ENCODE measurements around the gene ANAPC16. TPM values are rescaled to one million over a fixed set of nuclear protein-coding genes. Genes with fewer than 3 reads are reported as not detected.

ANAPC16 gene
- polyA plus RNA-seq, 1 experiment = 67.0 TPM

DNA sequence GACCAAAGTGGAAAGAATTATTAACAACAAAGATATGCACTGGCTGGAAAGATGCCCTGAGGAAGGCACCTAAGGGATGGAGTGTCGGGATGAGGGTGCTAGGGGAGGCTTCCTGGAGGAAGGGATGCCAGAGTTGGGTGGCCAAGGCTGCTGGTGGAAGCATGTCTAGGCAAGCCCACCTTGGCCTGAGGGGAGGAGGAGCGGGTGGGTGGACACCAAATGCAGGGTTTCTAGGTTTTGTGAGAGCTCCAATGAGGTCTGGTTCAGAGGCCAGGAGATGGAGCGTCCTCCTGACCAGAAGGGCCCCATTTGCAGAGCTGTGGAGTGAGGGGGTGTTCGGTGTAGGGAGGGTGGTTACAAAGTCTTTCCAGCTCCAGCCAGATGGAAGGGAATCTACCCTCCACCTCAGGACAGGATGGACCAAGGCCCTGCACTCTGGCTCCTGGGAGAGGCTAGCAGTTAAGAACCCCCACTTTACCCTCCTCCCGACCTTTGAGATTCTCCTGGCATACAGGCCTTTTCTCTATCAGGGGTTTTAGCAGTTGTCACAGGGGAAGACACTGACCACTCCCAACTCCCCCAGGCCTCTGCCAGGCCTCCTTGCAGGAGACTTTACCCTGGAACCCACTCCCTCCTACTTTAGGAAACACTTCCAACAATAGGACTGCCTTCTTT is 54.9 kb downstream of the ANAPC16 start:
- DNase-seq (ENCODE audit: low read depth, low spot score) = no peak
- Histone ChIP-seq H3K27me3 (ENCODE audit: control insufficient read depth, insufficient read depth, low read length) (no peaks in the 10 kb centered on the region), H3K27ac (ENCODE audit: low read depth, low read length) (no peak overlapping the region), H3K4me3 (ENCODE audit: low read depth, low read length) (no peak overlapping the region), H3K9me3 (ENCODE audit: control insufficient read depth, insufficient read depth, low read length) (peaks cover 11% of the 10 kb centered on the region; the same call in 1 of the 2 replicates)
- CTCF ChIA-PET = interaction anchor here (0.7 to 1.0 kb wide), 2 partner anchors 10 to 145 kb away, joined by 3 read pairs; no protein-coding TSS in a partner anchor
- TF ChIP-seq, protein P1, sequence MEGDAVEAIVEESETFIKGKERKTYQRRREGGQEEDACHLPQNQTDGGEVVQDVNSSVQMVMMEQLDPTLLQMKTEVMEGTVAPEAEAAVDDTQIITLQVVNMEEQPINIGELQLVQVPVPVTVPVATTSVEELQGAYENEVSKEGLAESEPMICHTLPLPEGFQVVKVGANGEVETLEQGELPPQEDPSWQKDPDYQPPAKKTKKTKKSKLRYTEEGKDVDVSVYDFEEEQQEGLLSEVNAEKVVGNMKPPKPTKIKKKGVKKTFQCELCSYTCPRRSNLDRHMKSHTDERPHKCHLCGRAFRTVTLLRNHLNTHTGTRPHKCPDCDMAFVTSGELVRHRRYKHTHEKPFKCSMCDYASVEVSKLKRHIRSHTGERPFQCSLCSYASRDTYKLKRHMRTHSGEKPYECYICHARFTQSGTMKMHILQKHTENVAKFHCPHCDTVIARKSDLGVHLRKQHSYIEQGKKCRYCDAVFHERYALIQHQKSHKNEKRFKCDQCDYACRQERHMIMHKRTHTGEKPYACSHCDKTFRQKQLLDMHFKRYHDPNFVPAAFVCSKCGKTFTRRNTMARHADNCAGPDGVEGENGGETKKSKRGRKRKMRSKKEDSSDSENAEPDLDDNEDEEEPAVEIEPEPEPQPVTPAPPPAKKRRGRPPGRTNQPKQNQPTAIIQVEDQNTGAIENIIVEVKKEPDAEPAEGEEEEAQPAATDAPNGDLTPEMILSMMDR (IDR thresholded peaks at IDR 0.05; ENCODE audit: low read depth, low read length) = no peak
- POLR2A ChIA-PET = no interaction called here

DNA sequence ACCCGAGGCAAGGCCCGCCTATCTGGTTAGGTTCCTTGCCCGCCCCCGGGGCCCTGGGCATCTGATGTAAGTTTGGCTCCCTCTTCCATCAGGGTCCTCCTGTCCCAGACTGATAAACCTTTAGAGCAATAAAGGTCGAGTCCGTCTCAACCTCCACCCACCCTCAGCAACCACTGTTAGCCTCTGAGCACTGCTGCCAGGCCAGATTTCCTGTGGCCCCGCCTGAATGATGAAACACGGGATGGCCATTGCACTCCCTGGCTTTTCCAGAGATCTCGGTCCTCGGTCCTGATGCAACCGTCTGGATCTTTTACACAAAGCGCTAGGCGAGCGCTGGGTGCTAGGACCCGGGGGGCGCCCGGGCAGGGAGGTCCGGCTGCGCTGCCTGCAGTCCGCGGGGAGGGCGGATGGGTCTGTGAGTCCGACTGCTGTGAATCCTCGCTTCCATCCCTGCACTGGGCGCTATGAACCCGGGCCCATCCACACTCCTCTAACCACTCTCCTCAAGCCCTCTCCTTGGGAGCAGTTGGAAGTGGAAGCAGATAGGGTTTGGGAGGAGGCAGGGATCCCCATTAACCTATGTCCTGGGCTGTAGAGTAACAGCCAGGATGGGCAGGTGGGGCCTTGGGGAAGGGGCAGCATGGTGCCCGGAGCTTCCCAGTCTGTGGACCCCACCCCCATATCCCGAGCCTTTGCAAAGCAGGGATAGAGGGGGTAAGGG is 57.0 kb downstream of the ANAPC16 start:
- peak; percentile 94 for DNase-seq (ENCODE audit: low read depth, low spot score)
- CTCF ChIA-PET = no interaction called here
- TF ChIP-seq, protein P1 (IDR thresholded peaks at IDR 0.05; ENCODE audit: low read depth, low read length) = no peak
- H3K4me3 ChIP-seq (ENCODE audit: low read depth, low read length) = peak overlapping the region; percentile 83
- peak overlapping the region; percentile 99 for H3K27ac ChIP-seq (ENCODE audit: low read depth, low read length)
- H3K27me3 ChIP-seq (ENCODE audit: control insufficient read depth, insufficient read depth, low read length) = no peaks in the 10 kb centered on the region
- H3K9me3 ChIP-seq (ENCODE audit: control insufficient read depth, insufficient read depth, low read length) = peaks cover 11% of the 10 kb centered on the region; the same call in 1 of the 2 replicates
- POLR2A ChIA-PET = interaction anchor here (0.5 to 4.7 kb wide), 33 partner anchors 9 to 514 kb away, joined by 3 to 75 read pairs (median 5); partner anchors contain the start of genes ANAPC16, ASCC1, DNAJB12 and PSAP

DNA sequence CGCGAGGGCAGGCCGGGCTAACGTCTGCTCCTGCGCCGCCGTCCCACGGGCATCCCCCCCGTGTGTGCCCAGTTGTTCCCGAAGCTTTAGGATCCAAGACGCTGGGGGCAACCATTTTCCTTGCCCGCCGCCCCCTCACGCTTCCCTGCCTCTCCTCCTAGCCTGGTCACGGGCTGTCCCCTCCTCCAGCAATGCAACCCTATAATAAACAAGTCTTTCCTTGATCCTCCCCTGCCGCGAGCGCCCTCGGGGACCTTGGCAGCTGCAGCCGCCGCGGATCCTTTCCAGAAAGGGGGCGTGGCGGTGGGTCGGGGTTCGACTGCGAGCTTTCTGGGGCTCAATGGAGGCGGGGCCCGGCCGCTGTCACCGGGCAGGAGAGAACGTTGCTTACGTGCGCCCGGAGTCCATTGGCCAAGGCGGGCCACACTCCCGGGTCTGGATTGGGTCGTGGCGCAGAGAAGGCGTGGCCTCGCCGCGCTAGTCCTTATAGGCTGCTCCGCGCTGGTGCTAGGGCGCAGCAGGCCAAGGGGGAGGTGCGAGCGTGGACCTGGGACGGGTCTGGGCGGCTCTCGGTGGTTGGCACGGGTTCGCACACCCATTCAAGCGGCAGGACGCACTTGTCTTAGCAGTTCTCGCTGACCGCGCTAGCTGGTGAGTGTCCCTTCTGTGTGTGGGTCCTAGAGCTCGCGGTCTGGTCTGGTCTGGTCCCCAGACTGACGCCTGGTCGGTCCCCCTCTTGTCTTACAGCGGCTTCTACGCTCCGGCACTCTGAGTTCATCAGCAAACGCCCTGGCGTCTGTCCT is 57.8 kb downstream of the ANAPC16 start, which contains the start of gene DDIT4:
DDIT4 (plus strand) TSS at position 515 of the 803 bp plus-strand sequence. CDS start 293 bp downstream, outside the sequence.
- Histone ChIP-seq H3K9me3 (ENCODE audit: control insufficient read depth, insufficient read depth, low read length) (peaks cover 11% of the 10 kb centered on the region; the same call in 1 of the 2 replicates), H3K27me3 (ENCODE audit: control insufficient read depth, insufficient read depth, low read length) (no peaks in the 10 kb centered on the region), H3K27ac (ENCODE audit: low read depth, low read length) (peak within 1 kb of the TSS; percentile 99), H3K4me3 (ENCODE audit: low read depth, low read length) (peak within 1 kb of the TSS; percentile 98)
- POLR2A ChIA-PET = interaction anchor here (0.5 to 4.7 kb wide), 36 partner anchors 9 to 1317 kb away, joined by 3 to 75 read pairs (median 5); partner anchors contain the start of genes ANAPC16, ASCC1, DNAJB12 and PSAP
- CTCF ChIA-PET = interaction anchor here (0.6 to 0.7 kb wide), 2 partner anchors 36 to 635 kb away, joined by 4 to 5 read pairs; no protein-coding TSS in a partner anchor
- peak; percentile 99 for DNase-seq (ENCODE audit: low read depth, low spot score)
- TF ChIP-seq, protein P1 (IDR thresholded peaks at IDR 0.05; ENCODE audit: low read depth, low read length) = no peak

DNA sequence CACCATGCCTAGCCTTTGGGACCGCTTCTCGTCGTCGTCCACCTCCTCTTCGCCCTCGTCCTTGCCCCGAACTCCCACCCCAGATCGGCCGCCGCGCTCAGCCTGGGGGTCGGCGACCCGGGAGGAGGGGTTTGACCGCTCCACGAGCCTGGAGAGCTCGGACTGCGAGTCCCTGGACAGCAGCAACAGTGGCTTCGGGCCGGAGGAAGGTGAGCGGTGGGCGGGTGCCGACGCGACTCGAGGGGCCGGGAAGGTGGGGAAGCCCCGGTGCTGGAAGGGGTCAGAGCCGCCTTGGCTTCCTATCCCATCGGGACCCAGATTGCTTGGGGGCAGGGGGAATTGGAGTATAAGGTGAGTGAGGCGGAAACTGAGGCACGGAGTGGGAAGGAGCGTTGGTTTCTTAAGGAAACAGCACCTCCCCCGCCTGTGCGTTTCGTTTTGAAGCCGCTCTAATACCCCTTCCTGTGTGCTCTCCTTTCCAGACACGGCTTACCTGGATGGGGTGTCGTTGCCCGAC is 58.5 kb downstream of the ANAPC16 start:
- Histone ChIP-seq H3K27ac (ENCODE audit: low read depth, low read length) (peak overlapping the region; percentile 68), H3K4me3 (ENCODE audit: low read depth, low read length) (peak overlapping the region; percentile 98), H3K9me3 (ENCODE audit: control insufficient read depth, insufficient read depth, low read length) (peaks cover 11% of the 10 kb centered on the region; the same call in 1 of the 2 replicates), H3K27me3 (ENCODE audit: control insufficient read depth, insufficient read depth, low read length) (no peaks in the 10 kb centered on the region)
- TF ChIP-seq, protein P1 (IDR thresholded peaks at IDR 0.05; ENCODE audit: low read depth, low read length) = no peak
- ChIA-PET POLR2A (interaction anchor here (0.6 to 4.7 kb wide), 19 partner anchors 9 to 1317 kb away, joined by 3 to 75 read pairs (median 6); partner anchors contain the start of genes ANAPC16, ASCC1 and USP54), CTCF (interaction anchor here (0.6 to 1.6 kb wide), 11 partner anchors 15 to 636 kb away, joined by 3 to 9 read pairs (median 5); no protein-coding TSS in a partner anchor)
- no peak for DNase-seq (ENCODE audit: low read depth, low spot score)
